Motor neuron (in vitro differentiated cells): ENCODE measurements around the gene DGKK. TPM values are rescaled to one million over a fixed set of nuclear protein-coding genes. Genes with fewer than 3 reads are reported as not detected.
"Not testable (repeated sequence)": the region's sequence is repeated elsewhere in the genome, so short reads cannot be mapped to it uniquely, and the experiment has no call there.

ENCODE experiments used
- ATAC-seq, 8 experiments: fragments of 200-7000 bp; cut with Tn5 transposase; replicated peaks in 6 of 8; 2 replicates each; pipeline ENCODE4 v1.8.0; 2021; ENCODE audit warnings: mild to moderate bottlenecking in 8 of 8, moderate library complexity in 8 of 8
- H3K27ac ChIP-seq, 2 donors: fragments of 250-450 bp; sonication (Bioruptor Pico); 2 replicates each; pipeline ENCODE4 v1.9.0; 2021; ENCODE audit warnings: antibody characterized with exemption in 2 of 2, mild to moderate bottlenecking in 2 of 2, moderate library complexity in 1 of 2
- H3K4me1 ChIP-seq, 2 donors: fragments of 250-450 bp; sonication (Bioruptor Pico); replicated peaks in 1 of 2; 2 replicates each; pipeline ENCODE4 v1.6.1; 2021; ENCODE audit warnings: antibody characterized with exemption in 2 of 2, mild to moderate bottlenecking in 2 of 2, moderate library complexity in 1 of 2
- H3K4me3 ChIP-seq, 5 donors: fragments of 250-450 bp; sonication (Bioruptor Pico); 2 replicates each; pipeline ENCODE4 v1.9.0; 2021; ENCODE audit warnings: antibody characterized with exemption in 5 of 5, mild to moderate bottlenecking in 5 of 5, moderate library complexity in 4 of 5
- WGBS, 10 experiments: fragments of 450-650 bp; shearing (Covaris generic); methylation state at CpG; one replicate each; pipeline ENCODE4 v1.0.0; 2022; 5-methylcytosine and 5-hydroxymethylcytosine counted together
- in situ Hi-C, 9 experiments: fragments of 400-800 bp; cut with MboI; loops; one replicate each; pipeline ENCODE4 v1.15.0; 2021; ENCODE audit warnings: low sequenced_read_pairs in 9 of 9, low pct_unique_long_range_greater_than_20kb in 2 of 9; ENCODE audit not compliant: unreplicated experiment in 9 of 9
- total RNA-seq, 8 experiments: library from RNA; unstranded; fragments of 300-600 nt; gene quantifications; 2 replicates each; pipeline versions ENCODE4 v1.2.3 to v1.2.4, GENCODE V29; 2022

DGKK gene
- total RNA-seq, 8 experiments from 2014 or later: 0.05 to 2.2 (median 0.35) TPM; not detected in 2

DNA sequence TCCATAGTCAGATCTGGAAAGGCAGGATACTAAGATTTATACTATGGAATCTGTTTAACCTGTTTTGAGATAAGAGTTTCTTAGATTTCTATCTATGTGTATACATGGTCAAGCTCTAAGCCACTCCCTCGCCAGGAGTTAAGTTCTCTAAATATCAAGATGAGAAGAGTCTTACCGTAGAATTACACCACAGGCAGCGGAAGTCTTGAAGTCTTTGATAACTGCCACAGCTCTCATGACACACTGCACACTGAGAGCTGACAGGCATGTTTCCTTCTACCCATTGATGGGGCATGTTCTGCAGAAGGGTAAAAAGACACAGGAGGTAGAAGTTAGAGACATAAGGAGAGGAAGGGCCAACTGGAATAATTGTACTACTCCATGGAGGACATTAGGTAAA lies 67.7 kb downstream of the DGKK start:
- Histone ChIP-seq H3K4me1 (no peaks in the 10 kb centered on the region), H3K4me3 (no peak overlapping the region), H3K27ac (no peak overlapping the region)
- 0 to 80% (median 44%) methylated on average over 1 to 3 of the region's 3 CpGs; no CpG with 5 or more reads in 7 of the 10 experiments for WGBS, 10 experiments
- in situ Hi-C loops: no loop called here
- ATAC-seq: no peak

DNA sequence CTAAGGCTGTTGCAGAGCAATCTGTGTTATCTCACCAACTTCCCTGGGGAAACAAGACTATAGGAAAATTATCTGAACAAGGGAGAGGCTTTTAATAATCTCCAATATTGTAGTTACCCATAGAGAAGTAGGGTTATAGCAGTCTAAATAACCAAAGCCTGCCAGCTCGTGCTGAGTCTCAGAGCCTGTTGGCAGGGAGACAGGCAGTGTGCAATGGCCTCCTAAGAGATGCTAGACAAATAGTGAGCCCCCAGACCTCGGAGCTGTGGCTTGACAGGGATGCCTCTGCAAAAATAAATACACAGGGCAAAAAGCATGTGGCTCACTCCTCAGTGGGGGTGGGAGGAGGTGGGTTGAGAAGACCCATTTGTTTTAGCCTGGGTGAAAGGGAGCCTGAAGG lies 76.7 kb downstream of the DGKK start:
- in situ Hi-C loops: no loop called here
- ATAC-seq: peak in 1 of 8 experiments; percentile 62
- no peak overlapping the region for H3K4me3 ChIP-seq
- no peak overlapping the region for H3K27ac ChIP-seq
- 17% methylated on average over 2 of the region's 2 CpGs; no CpG with 5 or more reads in 9 of the 10 experiments for WGBS, 10 experiments
- no peaks in the 10 kb centered on the region for H3K4me1 ChIP-seq

DNA sequence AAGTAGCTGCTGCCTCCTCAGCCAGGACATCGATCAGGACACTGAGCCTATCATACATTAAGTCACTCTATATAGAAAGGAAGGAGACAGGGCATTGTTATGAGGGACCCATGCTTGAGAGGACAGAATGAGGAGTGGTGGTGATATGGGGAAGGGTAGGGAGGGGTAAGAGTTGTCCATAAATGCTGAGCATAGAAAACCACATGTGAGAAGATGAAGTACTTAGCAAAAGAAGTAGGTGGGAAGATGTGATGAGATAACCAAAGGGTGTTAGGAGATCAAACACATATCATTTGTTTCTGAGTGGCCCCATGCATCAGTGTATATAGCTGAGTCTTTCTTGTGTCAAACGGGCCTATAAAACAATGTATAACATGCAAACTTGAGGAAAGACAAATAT lies 84.1 kb downstream of the DGKK start:
- no peak for ATAC-seq
- Histone ChIP-seq H3K4me1 (no peaks in the 10 kb centered on the region), H3K4me3 (no peak overlapping the region), H3K27ac (no peak overlapping the region)
- in situ Hi-C loops: no loop called here
- 0 to 100% (median 0%) methylated on average over 1 to 2 of the region's 2 CpGs; no CpG with 5 or more reads in 5 of the 10 experiments for WGBS, 10 experiments

- no peak overlapping the region for H3K27ac ChIP-seq
- WGBS, 10 experiments: 0 to 100% (median 60%) methylated on average over 1 to 4 of the region's 5 CpGs; no CpG with 5 or more reads in 5 of the 10 experiments
- no peaks in the 10 kb centered on the region for H3K4me1 ChIP-seq
- H3K4me3 ChIP-seq: no peak overlapping the region
- in situ Hi-C loops: no loop called here
- no peak for ATAC-seq
These were observed 88.8 kb downstream of the DGKK start for GRCh38 chrX:50381729-50382415.

- in situ Hi-C loops: no loop called here
- no peak for ATAC-seq
- Histone ChIP-seq H3K4me1 (no peaks in the 10 kb centered on the region), H3K27ac (no peak overlapping the region), H3K4me3 (no peak overlapping the region)
- 28 to 80% (median 40%) methylated on average over 1 to 8 of the region's 9 CpGs; no CpG with 5 or more reads in 5 of the 10 experiments for WGBS, 10 experiments
These were observed 95.0 kb downstream of the DGKK start for GRCh38 chrX:50375481-50376267.

DNA sequence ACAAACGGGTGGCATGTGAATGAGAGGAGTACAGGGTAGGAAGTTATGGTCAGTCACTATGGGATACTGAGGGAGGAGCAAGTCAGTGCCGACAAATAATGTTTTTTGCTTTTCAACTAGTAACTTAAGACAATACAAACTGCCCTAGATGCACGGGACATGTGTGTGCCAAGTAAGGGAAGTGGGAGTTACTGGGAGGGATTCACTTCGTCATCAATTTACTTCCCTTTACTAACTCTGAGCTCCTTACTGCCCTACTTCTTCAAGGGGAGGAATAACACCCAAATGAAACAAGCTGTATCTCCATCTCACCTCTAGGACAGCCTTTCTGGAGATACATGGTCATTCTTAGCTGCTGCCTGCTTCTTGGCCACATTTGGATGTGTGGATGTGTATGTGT lies 97.7 kb downstream of the DGKK start:
- WGBS, 10 experiments: 0 to 92% (median 40%) methylated on average over 1 to 3 of the region's 4 CpGs; no CpG with 5 or more reads in 6 of the 10 experiments
- in situ Hi-C loops: no loop called here
- Histone ChIP-seq H3K4me3 (no peak overlapping the region), H3K27ac (no peak overlapping the region), H3K4me1 (no peaks in the 10 kb centered on the region)
- no peak for ATAC-seq

GRCh38 chrX:50343917-50344316 lies 126.7 kb downstream of the DGKK start:
- H3K4me3 ChIP-seq: no peak overlapping the region
- H3K27ac ChIP-seq: no peak overlapping the region
- in situ Hi-C loops: no loop called here
- no peaks in the 10 kb centered on the region for H3K4me1 ChIP-seq
- ATAC-seq: no peak

DNA sequence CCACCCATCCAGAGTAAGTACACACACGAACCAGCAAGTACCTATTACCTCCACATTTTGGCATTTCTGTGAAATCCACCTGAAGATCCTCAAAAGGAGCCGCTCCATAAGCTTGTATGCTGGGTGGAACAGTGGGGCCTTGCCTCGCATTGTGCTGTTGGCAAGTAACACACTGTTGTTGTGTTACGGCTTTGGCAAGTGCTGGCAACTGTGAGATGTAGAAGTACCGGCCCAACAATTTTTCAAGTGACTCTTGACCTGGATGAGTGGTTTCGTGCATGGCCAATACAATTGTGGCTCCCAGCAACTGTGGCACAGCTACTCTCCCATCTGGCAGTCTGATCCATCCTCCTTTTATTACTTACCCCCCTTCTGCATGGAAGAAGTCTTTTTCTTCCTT lies 137.3 kb downstream of the DGKK start:
- in situ Hi-C loops: no loop called here
- ATAC-seq: no peak
- Histone ChIP-seq H3K4me3 (no peak overlapping the region), H3K4me1 (no peaks in the 10 kb centered on the region), H3K27ac (no peak overlapping the region)
- 60% methylated on average over 1 of the region's 6 CpGs; no CpG with 5 or more reads in 9 of the 10 experiments for whole genome bisulfite sequencing, 10 experiments

- H3K4me1 ChIP-seq, H3K4me3 ChIP-seq, ATAC-seq, in situ Hi-C loops, H3K27ac ChIP-seq: not testable (repeated sequence)
- 0% methylated on average over 1 of the region's 5 CpGs; no CpG with 5 or more reads in 9 of the 10 experiments for WGBS, 10 experiments
These were observed 138.0 kb downstream of the DGKK start for GRCh38 chrX:50332668-50333067.

GRCh38 chrX:50327235-50327634 lies 143.4 kb downstream of the DGKK start:
- in situ Hi-C loops: no loop called here
- H3K4me1 ChIP-seq: no peaks in the 10 kb centered on the region
- peak in 1 of 8 experiments; percentile 14 for ATAC-seq
- no peak overlapping the region for H3K27ac ChIP-seq
- WGBS, 10 experiments: 0 to 60% (median 9%) methylated on average over 1 to 2 of the region's 2 CpGs; no CpG with 5 or more reads in 6 of the 10 experiments
- H3K4me3 ChIP-seq: no peak overlapping the region
